ENCODE data around the gene GGACT.
"Not testable (repeated sequence)": the region's sequence is repeated elsewhere in the genome, so short reads cannot be mapped to it uniquely, and the experiment has no call there.

Gene GGACT

DNA sequence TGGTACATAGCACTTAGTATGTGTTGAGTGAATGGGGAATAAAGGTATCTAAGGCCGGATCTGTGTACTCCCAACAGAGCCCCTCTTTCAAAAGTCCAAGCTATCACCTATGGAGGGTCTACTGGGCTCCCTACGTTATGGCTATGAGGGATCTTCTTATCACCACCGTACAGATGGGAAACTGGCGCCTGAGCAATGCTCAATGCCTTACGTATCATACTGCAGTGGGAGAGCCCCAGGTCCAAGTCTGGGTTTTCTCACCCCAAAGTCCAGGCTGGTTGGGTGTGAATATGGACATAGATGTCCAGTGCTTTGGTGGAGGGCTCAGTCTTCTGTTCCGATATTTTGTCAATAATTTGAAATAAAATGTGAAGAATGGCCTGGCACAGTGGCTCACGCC lies 13.1 kb upstream of the GGACT start:
- DNase-seq (ENCODE audit: low spot score), result no peak
- no peak for FAIRE-seq

DNA sequence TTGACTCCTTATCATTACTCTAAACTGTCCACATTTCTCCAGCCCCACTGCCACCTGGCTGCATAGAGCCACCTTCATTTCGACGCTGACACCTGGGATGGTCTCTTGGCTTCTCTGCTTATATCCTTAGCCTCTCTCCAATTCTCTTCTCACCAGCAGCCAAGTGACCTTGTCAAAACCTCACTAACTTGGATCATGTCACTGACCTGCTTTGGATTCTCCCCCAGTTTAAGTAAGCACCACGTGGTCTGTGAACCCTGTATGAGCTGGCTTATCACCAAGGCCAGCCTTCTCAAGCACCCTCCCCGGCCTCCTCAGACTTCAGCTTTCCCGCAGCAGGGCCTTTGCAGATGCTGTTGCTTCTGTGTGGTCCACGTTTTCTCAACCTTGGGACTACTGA lies 12.3 kb upstream of the GGACT start:
- no peak for FAIRE-seq
- DNase-seq (ENCODE audit: low spot score), result no peak

DNA sequence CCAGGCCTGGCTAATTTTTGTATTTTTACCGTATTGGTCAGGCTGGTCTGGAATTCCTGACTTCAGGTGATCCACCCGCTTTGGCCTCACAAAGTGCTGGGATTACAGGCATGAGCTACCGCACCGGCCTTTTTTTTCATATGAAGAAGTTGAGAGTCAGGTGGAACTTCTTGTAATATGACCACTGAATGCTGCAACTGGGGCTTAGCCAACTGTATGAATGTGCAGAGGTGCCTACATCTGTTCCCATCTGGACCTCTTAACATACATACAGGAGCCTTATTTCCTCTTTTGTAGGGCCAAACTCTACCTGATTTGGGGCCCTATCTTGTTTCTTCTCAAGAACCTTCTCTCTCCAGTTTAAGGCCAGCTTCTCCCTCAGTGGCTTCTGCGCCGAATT lies 11.9 kb upstream of the GGACT start:
- DNase-seq (ENCODE audit: low spot score) (no peak), FAIRE-seq (no peak)

DNA sequence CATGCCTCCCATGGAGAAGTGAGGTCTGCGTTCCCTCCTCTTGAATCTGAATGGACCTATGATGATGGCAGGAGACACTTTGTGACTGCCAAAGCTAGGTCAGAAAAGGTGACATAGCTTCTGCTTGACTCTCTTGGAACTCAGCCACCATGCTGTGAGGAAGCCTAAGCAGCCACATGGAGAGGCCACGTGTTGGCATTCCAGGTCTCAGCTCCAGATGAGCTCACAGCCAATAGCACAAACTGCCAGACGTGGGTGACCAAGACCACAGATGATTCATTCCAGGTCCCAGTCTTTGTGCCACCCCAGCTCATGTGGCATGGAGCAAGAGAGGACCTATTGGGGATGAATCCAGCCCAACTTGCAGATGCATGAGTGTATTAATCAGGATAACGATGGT lies 8.7 kb upstream of the GGACT start:
- DNase-seq (ENCODE audit: low spot score) (peak; percentile 68), FAIRE-seq (no peak)

DNA sequence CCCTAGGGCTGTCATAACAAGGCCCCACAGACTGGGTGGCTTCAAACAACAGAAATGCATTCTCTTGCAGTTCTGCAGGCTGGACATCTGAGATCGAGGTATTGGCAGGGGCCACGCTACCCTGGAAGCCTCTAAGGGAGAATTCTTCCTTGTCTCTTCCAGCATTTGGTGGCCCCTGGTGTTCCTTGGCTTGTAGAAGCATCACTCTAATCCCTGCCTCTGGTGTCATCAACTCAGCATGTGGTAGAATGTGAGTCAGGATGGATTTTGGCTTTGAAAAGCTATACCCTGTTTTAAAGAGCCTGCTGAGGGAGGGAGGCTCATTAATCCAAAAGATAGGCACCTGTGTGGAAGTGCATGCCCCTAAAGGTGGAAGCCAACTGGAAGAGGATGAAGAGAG lies 7.9 kb upstream of the GGACT start:
- no peak for FAIRE-seq
- no peak for DNase-seq (ENCODE audit: low spot score)

DNA sequence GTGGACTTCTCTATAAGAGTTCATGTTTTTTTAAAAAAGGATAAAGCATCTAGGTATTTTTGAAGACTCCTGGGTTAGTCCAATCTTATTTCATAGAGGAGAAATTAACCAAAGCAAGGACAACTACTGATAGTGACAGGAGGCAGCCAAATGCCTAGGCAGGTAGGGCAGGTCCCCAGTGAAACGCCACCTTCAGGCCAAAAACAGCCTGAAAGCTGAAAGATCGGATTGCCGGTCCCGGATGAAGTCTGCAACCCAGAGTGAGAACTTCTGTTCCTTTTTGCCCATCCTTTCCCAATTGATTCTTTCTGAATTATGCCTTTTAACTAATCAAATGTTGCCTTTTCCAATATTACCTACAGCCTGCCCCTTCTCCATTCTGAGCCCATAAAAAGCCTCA lies 6.1 kb upstream of the GGACT start:
- DNase-seq (ENCODE audit: low spot score), result no peak
- FAIRE-seq, result no peak

DNA sequence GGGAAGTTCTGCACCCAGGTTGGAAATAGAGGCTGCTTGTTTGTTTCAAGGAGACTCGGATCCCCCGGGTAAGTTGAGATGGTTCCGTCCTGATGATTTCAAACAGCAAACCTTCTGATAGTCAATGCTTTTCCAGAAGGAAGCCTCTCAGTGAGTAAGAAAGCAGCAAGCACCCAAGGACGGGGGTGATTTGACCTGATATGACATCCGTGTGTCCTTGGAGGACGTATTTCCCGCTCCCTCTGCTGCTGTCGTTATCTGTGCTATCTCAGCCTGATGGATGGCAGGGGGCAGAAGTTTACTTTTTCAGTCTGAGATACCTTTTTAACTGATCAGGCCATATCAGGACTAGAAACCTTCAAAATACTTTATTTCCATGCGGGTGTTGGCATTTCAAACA lies 5.7 kb upstream of the GGACT start:
- no peak for FAIRE-seq
- no peak for DNase-seq (ENCODE audit: low spot score)

DNA sequence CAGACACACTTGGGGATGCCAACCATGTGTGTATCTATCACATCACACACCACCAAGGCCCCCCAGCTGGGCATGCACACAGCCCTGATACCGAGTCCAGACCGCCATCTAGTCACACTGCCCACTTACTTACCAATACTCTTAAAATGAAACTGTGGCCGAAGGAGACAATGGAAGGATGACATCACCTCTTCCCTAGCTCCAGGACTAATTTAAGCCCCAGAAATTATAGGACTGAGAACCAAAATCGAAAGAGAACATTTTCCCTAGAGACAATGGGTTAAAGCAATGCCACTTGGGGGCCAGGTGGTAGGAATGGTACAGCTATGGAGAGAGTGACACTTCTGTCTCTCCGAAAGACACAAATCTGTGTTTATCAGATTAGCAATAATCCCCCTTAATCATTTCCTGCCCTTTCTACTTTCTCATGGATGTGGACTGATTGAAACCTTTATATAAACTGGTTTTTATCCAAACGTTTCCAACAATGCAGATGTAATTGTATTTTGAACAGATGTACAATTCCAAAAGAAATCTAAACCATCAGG lies 663 bp upstream of the GGACT start:
- FAIRE-seq (no peak), DNase-seq (ENCODE audit: low spot score) (no peak)

DNA sequence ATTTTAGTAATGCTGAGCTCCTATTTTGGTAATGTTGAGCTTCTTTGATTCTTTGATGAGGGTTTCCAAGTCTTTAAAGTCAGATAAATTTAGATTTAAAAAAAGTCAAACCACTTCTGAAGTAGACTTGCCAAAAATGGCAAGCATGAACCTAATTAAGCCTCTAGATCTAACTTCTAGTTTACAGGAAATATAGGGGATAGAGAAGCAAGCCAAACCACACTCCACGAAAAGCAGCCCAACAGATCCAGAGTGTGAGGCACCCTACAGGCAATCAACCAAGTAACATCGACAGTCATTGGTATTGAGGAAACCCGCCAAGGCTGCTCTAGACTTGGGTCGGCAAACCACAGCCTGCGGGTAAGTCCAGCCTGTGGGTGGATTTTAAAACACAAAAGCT lies 3.7 kb downstream of the GGACT start:
- no peak for FAIRE-seq
- DNase-seq (ENCODE audit: low spot score), result no peak

DNA sequence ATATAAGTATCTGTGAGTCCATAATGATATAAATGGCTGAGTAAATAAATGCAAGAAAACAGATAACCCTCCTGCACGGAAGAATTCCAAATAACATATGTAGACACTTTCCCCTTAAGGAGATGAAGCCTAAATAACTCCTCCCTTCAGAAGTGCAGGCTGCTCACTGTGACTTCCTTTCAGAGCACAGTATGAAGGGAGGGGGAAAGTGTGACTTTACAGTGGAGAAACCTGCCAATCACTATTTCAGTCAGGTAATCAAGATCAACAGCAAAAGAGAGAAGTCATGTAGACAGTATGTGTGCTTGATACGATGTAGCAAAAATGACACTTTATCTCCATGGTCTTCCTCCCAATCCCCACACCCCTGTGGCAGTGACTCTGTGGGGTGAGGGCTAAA lies 7.1 kb downstream of the GGACT start:
- no peak for FAIRE-seq
- DNase-seq (ENCODE audit: low spot score), result no peak

DNA sequence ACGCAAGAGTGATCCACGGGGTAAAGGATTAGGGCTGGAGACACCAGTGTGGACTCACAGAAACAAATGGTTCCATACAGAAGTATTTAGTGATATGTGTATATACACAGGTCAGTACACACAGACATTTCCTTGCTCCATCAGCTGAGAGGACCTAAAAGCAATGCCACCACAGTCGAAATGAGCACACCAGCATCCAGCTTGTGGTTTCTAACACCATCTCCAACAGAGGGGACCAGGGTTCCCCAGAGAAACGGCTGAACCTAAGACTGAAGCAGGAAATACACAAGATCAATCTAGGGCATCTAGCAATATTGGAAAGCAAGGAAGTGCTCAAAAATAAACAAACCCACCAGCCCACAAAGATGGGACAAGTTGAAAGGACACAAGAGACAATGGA lies 7.6 kb downstream of the GGACT start:
- DNase-seq (ENCODE audit: low spot score) (no peak), FAIRE-seq (no peak)

DNA sequence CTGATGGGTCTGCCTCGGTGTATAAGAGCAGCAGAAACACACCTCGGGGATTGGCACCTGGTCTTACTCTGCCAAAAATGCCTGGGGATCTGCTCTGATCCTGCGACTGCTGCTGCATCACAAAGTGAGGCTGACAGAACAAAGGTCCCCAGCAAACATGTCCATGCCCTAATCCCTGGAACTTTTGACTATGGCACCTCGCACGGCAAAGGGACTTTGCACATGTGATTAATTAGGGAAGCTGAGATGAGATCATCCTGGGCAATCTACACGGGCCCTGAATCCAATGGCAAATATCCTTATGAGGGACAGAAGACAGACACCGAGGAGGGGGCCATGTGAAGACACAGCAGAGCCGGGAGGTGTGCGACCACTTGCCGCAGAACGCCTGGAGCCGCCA lies 8.5 kb downstream of the GGACT start:
- FAIRE-seq, result no peak
- DNase-seq (ENCODE audit: low spot score), result no peak

DNA sequence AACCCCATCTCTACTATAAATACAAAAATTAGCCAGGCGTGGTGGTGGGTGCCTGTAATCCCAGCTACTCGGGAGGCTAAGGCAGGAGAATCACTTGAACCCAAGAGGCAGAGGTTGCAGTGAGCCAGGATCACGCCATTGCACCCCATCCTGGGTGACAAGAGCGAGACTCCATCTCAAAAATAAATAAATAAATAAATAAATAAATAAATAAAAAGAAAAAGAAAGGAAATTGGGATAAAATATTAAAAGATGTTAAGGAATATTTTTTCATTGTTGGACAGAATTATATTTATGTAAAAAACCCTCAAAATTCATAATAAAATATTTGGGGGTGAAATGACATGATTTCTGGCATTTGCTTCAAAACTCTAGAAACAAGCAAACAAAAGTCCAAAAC lies 11.3 kb downstream of the GGACT start:
- FAIRE-seq; DNase-seq (ENCODE audit: low spot score): not testable (repeated sequence)

DNA sequence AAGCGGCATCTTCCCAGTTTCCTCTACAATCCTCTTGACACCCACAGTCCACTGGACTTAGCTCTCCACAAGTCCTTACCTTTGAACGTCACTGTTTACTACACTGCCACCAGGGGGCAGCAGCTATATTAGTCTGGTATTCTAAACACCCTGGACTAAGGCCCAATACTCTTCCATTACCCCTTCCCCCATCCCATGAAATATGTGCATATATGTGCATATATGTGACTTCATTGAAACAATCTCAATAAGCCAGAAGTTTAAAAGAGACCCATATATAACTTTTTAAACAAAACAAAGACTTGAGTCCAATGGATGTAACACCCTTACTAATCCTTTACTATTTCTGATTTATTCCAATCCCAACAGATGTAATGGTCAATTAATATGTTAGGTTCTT lies 15.5 kb downstream of the GGACT start:
- FAIRE-seq (no peak), DNase-seq (ENCODE audit: low spot score) (peak; percentile 50)

DNA sequence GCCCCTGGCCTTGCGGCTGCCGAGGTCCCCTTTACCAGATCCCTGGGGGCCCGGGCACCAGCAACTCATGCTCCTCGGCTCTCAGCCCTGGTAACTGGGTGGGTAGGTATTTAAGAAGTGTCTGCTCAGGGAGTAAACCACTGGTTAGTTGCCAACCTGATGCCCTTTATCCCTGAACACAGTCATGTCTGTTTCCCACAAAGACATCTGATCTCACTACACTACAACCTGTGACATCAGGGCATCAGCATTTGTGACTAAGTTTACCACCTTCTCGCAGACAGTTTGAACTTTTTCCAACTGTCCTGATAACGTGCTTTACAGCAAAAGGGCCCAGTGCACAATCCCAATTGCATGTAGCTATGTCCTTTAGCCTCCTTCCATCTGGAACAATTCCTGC lies 22.0 kb downstream of the GGACT start:
- FAIRE-seq, result no peak
- peak; percentile 25 for DNase-seq (ENCODE audit: low spot score)

DNA sequence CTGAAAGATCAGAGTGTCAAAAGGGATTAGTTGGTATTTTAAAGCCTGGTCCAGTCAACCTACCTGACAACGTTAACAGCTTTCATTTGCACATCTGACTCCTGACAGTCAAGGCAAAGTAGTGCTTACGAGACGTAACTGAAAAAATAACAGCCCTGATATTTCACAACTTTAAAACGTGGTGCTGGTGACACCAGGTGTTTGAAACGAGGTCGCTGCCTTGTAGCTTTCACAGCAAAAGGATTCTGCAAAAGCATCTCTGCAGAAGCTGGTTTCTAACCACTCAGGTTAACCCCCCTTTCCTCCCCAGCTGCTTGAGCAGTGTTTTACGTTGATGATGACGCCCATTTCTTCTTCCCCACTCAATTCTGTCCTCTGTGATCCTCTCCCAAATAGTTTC lies 23.3 kb downstream of the GGACT start:
- DNase-seq (ENCODE audit: low spot score) (no peak), FAIRE-seq (no peak)

DNA sequence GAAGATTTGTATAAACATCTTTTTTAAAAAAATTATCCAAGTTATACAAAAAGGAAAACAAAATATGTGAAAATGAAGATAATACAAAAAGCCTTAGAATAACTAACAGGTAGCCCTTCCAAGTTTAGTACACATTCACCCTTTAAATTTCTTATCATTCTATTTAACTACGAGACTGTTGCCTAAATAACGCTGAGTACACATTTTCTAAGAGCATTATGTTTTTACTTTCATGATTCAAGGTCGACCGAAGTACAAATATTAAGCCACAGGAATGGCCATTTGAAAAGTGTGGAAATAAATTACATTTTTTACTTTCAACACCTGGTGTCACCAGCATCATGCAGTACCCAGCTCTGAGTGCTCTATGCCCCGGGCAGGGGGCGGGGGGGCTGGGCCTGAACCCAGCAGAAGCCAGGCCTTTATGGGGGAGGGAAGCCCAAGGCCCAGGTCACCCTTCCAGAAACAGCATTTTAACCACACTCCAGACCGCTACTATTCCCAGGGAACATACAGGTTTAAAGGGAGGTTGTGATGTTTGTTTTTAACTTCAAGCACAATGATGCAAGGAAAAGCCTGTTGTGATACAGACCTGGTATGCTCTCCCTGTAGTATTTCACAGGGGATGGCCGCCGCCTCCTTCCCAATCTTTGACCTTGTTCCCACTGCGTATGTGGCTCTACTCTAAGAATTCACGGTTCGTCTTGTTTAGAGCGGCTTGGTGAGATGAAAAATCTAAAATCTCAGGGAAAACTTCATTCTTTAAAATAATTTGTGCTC lies 24.0 kb downstream of the GGACT start:
- DNase-seq (ENCODE audit: low spot score) (no peak), FAIRE-seq (no peak)

DNA sequence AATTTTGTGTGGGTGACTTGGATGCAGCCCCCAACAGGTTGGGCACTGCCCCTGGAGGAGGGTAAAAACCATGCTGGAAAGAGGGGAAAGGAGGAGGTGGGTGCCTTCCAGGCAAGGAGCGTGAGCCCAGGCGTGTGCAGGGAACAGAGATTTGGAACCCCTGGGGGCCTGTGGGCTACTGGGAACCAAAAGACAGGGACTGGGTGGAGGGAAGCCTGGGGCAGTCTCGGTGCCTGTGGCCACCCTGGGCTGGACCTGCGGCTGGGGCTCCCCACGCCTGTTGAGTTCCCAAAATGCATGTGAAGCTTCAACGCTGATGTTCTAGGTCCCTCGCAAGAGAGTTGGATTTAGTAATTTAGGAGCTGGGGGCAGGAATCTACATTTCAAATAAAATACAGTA lies 24.8 kb downstream of the GGACT start:
- FAIRE-seq (no peak), DNase-seq (ENCODE audit: low spot score) (no peak)

DNA sequence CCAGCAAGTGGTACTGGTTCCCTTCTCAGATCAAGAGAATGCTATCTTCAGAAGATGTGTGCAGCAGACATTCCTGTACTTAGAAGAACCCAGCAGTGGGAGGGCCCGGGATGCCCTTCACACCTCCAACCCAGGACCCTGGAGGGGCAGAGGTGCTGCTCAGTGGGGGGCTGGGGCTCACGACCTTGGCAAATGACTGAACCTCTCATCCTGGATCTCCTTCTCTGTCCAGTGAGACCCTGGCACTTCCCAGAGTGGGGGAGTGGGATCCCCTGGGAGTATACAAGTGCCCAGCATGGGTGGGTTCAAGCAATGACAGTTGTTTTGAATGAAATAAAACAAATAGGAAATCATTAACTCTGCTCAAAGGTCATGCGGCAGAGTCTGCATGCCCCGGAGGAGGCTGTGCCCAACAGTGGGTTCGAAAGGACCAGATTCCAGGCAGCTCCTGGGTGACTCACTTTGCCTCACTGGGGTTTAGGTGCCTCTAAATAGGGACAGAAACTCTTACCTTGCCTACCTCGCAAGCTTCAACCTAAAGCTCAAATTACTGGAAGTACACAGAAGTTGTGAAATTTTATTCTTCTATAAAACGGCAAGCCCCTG lies 26.9 kb downstream of the GGACT start:
- FAIRE-seq (no peak), DNase-seq (ENCODE audit: low spot score) (no peak)

DNA sequence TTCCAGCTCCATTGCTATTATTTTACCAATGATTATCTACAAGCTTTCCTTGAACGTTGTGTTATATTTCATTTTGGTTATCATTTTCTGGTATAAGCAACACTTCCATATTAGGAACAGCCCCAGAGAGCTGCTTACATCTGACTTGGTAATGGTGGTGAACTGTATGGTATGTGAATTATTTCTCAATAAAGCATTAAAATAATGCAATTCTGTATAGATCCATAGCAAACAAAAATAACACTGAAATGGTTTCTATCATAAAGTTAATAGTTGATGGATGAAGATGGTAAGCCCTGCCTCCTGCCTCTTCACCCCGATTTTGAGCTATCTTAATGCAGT lies 27.5 kb downstream of the GGACT start:
- FAIRE-seq (no peak), DNase-seq (ENCODE audit: low spot score) (no peak)

DNA sequence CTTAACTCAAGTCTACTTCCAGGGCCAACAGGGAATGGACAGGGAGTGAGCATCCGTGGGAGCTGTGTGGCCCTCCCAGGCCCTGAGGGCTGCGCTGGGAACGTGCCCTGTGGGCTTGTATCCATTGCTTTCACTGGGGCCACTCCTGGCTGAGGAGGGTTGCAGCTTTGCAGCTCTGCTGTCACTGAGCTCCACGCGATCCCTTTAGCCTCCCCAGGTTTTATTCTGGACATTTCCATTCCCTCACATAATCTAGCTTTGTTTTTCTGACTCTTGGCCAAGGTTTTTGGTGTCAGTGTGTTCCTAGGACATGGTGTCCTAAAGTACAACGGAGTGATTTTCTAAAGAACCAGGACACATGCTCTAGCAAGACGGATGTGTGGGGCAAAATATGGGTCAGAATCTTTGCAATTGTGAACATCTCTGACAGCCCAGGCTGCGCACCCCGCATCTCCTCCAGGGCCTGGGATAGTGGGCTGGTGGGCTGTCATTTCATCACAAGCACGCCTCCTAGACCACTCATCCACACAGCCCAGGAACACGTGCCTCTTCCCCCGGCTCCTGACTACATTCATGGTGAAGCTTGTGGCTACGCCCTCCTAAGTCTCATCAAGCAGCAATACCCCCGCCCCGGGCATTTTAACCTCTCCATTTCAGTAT lies 28.0 kb downstream of the GGACT start:
- no peak for FAIRE-seq
- DNase-seq (ENCODE audit: low spot score), result no peak

DNA sequence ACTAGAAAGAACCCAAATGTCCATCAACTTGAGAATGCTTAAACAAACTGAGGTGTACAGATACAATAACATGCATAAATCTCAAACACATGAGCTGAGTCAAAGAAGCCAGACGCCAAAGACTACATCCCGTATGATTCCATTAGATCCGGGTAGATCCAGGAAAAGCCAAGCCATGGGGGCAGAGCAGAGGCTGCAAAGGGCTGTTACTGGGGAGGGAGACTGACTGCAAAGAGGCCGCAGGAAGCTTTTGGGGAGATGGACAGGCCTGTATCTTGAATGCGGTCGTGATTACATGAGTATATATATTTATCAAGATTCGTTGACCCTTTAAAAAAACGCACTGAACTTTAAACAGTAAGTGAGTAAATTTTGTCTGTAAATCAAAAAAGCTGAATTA lies 28.7 kb downstream of the GGACT start:
- FAIRE-seq (no peak), DNase-seq (ENCODE audit: low spot score) (no peak)

DNA sequence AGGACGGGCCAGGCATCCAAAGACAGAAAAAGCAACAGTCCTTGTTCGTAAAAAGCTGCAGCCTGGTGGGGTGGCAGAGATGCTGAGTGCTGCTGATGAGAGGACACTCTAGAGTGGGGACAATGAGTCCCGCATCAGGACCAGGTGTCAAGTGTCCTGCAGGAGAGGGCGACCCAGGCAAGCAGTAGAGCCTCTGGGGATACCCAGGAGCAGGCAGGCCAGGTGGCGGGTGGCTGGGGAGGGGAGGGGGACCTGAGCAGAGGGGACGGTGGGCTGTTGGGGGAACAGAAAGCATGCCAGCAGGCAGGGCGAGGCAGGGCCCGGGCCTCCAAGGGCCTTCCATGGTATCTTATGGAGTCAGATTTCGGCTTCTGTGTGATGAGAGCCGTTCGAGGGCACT lies 35.8 kb downstream of the GGACT start:
- no peak for DNase-seq (ENCODE audit: low spot score)
- no peak for FAIRE-seq
